ENCODE data around the gene CCL11. TPM values are rescaled to one million over a fixed set of nuclear protein-coding genes. Genes with fewer than 3 reads are reported as not detected.

The CCL11 gene
- polyA plus RNA-seq (2013, experiment 1 of 2) = 0.03 TPM
- not detected for polyA plus RNA-seq (2013, experiment 2 of 2)

DNA sequence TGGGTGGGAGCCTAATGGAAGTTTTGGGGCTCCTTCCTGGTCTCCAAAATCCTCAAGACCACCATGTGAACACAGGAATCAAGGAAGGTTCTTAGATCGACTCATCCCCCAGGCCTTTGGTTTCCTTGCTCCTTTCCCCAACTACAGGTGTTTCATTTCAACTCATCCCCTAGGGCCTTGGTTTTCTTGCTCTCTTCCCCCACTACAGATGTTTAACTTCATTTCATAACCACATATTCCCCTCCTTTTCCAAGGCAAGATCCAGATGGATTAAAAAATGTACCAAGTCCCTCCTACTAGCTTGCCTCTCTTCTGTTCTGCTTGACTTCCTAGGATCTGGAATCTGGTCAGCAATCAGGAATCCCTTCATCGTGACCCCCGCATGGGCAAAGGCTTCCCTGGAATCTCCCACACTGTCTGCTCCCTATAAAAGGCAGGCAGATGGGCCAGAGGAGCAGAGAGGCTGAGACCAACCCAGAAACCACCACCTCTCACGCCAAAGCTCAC is at the start of gene CCL11:
Gene CCL11, plus strand, starts transcription at position 457 of the 507 bp plus-strand sequence. CDS start 67 bp downstream, outside the sequence.
- Histone ChIP-seq H2BK15ac (replicated peaks; ENCODE audit: low read depth) (no peak within 1 kb of the TSS), H3K4ac (ENCODE audit: low read depth, low read length) (no peak within 1 kb of the TSS), H3K79me1 (ENCODE audit: low read length) (no peaks in the 10 kb centered on the region), H2BK120ac (ENCODE audit: low read depth, low read length) (no peak within 1 kb of the TSS), H3K18ac (ENCODE audit: low read length) (no peak within 1 kb of the TSS), H3K27ac (ENCODE audit: low read depth, low read length) (no peak within 1 kb of the TSS), H3K79me2 (ENCODE audit: control insufficient read depth, insufficient read depth, low read length) (no peaks in the 10 kb centered on the region), H3K4me3 (ENCODE audit: low read length) (no peak within 1 kb of the TSS), H2AK5ac (ENCODE audit: low read length) (no peak within 1 kb of the TSS), H2BK5ac (ENCODE audit: low read length) (no peak within 1 kb of the TSS), H3K4me2 (ENCODE audit: low read length) (no peak within 1 kb of the TSS), H4K8ac (ENCODE audit: low read depth, low read length) (no peak within 1 kb of the TSS), H4K5ac (ENCODE audit: low read length) (no peak within 1 kb of the TSS), H3K9ac (ENCODE audit: low read length) (no peak within 1 kb of the TSS), H3K56ac (ENCODE audit: low read length) (peak within 1 kb of the TSS; percentile 15), H3K4me1 (ENCODE audit: control insufficient read depth, low read depth, low read length) (no peaks in the 10 kb centered on the region), H3K36me3 (ENCODE audit: control insufficient read depth, insufficient read depth, low read length) (no peaks in the 10 kb centered on the region), H3K23ac (ENCODE audit: low read length) (no peak within 1 kb of the TSS), H3K27me3 (ENCODE audit: insufficient read depth, low read length, poor library complexity) (no peaks in the 10 kb centered on the region)
- no CpG with 5 or more reads among the region's 4 CpGs for WGBS (ENCODE audit: extremely low coverage, insufficient coverage, low lambda C conversion rate)
- no peak for DNase-seq

DNA sequence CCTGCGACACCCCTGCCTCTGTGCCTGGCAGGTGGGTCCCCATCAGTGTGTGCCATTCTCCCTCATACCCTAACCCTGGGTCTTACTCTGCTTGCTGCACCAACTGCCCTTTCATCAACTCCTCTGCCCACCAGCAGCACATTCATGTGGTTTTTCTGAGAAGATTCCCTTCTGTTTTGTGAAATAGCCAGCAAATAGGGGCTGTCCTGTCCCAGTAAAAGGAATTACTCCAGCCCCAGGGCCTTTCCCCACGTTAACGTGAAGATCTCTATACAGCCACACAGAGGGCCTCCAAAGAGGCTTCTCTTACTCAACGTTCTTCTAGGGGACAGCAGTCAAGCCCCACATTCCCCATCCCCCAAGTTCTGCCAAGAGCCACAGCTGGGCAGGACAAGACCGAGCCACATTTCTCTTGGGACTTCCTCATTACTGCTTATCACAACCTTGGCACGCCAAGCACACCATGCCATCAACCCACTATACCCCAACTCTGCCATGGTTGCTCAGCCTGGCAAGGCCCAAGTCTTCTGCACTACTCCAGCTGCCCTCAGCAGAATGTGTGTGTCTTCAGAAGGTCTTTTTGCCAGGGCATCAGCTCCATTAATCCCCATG is 49.2 kb upstream of the CCL11 start:
- Histone ChIP-seq H3K18ac (ENCODE audit: low read length) (no peak overlapping the region), H3K27me3 (ENCODE audit: insufficient read depth, low read length, poor library complexity) (no peaks in the 10 kb centered on the region), H3K23ac (ENCODE audit: low read length) (no peak overlapping the region), H3K4ac (ENCODE audit: low read depth, low read length) (no peak overlapping the region), H2AK5ac (ENCODE audit: low read length) (no peak overlapping the region), H4K5ac (ENCODE audit: low read length) (no peak overlapping the region), H3K27ac (ENCODE audit: low read depth, low read length) (no peak overlapping the region), H3K56ac (ENCODE audit: low read length) (peak overlapping the region; percentile 1), H2BK15ac (replicated peaks; ENCODE audit: low read depth) (no peak overlapping the region), H3K79me2 (ENCODE audit: control insufficient read depth, insufficient read depth, low read length) (no peaks in the 10 kb centered on the region), H2BK5ac (ENCODE audit: low read length) (peak overlapping the region; percentile 98), H3K4me3 (ENCODE audit: low read length) (no peak overlapping the region), H3K4me1 (ENCODE audit: control insufficient read depth, low read depth, low read length) (peaks cover 23% of the 10 kb centered on the region), H3K36me3 (ENCODE audit: control insufficient read depth, insufficient read depth, low read length) (no peaks in the 10 kb centered on the region), H3K79me1 (ENCODE audit: low read length) (no peaks in the 10 kb centered on the region), H2BK120ac (ENCODE audit: low read depth, low read length) (no peak overlapping the region), H3K4me2 (ENCODE audit: low read length) (no peak overlapping the region), H3K9ac (ENCODE audit: low read length) (no peak overlapping the region), H4K8ac (ENCODE audit: low read depth, low read length) (no peak overlapping the region)
- no CpG with 5 or more reads among the region's 6 CpGs for WGBS (ENCODE audit: extremely low coverage, insufficient coverage, low lambda C conversion rate)
- no peak for DNase-seq

DNA sequence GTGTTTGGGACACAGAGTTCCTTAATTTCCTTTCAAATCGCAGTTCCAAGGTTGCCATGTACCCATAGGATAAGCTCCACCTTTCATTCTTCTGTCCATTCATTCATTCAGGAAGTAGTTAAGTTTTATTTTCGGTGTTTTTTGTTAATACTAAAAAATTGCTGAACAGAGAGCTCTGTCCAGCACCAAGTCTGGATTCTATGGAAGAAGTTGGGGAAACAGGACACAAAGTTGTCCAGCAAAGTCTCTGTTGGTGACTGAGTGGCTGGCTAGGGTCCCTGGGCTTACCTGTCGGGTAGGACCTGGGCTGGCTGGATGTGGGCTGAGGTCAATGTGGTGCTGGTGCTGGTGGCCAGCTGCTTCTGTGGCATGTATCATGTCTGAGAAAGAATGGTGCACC is 48.1 kb upstream of the CCL11 start:
- Histone ChIP-seq H3K27me3 (ENCODE audit: insufficient read depth, low read length, poor library complexity) (no peaks in the 10 kb centered on the region), H3K79me1 (ENCODE audit: low read length) (no peaks in the 10 kb centered on the region), H2BK15ac (replicated peaks; ENCODE audit: low read depth) (no peak overlapping the region), H3K79me2 (ENCODE audit: control insufficient read depth, insufficient read depth, low read length) (no peaks in the 10 kb centered on the region), H3K4ac (ENCODE audit: low read depth, low read length) (no peak overlapping the region), H3K4me1 (ENCODE audit: control insufficient read depth, low read depth, low read length) (peaks cover 23% of the 10 kb centered on the region), H3K27ac (ENCODE audit: low read depth, low read length) (no peak overlapping the region), H4K5ac (ENCODE audit: low read length) (no peak overlapping the region), H3K18ac (ENCODE audit: low read length) (no peak overlapping the region), H3K4me2 (ENCODE audit: low read length) (no peak overlapping the region), H3K23ac (ENCODE audit: low read length) (no peak overlapping the region), H3K36me3 (ENCODE audit: control insufficient read depth, insufficient read depth, low read length) (no peaks in the 10 kb centered on the region), H2BK120ac (ENCODE audit: low read depth, low read length) (no peak overlapping the region), H2AK5ac (ENCODE audit: low read length) (no peak overlapping the region), H3K56ac (ENCODE audit: low read length) (no peak overlapping the region), H2BK5ac (ENCODE audit: low read length) (peak overlapping the region; percentile 17), H3K9ac (ENCODE audit: low read length) (no peak overlapping the region), H4K8ac (ENCODE audit: low read depth, low read length) (no peak overlapping the region), H3K4me3 (ENCODE audit: low read length) (no peak overlapping the region)
- WGBS (ENCODE audit: extremely low coverage, insufficient coverage, low lambda C conversion rate) = no CpG with 5 or more reads among the region's 3 CpGs
- DNase-seq = no peak

DNA sequence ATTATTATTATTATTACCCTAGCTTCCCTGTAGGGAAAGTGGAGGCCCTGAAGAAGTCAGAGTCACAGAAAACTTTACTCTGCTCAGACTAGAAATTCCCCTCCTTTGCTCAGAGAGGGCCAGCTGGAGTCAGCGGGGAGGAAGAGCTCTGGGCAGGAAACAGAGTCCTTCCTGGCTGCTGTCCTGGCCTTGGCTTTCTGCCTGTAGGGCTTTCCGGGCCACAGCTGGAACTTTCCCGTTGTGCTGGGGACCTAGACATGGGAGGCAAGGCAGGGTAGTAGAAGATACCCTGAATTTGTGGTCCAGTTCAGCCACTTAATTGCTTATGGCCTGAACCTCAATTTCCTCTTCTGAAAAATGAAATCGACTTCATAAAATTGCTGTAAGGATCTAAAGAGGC is 44.5 kb upstream of the CCL11 start:
- no peaks in the 10 kb centered on the region for H3K79me2 ChIP-seq (ENCODE audit: control insufficient read depth, insufficient read depth, low read length)
- no peak overlapping the region for H2BK15ac ChIP-seq (replicated peaks; ENCODE audit: low read depth)
- no peak overlapping the region for H3K4me3 ChIP-seq (ENCODE audit: low read length)
- no CpG with 5 or more reads among the region's 4 CpGs for WGBS (ENCODE audit: extremely low coverage, insufficient coverage, low lambda C conversion rate)
- H3K18ac ChIP-seq (ENCODE audit: low read length) = no peak overlapping the region
- no peaks in the 10 kb centered on the region for H3K79me1 ChIP-seq (ENCODE audit: low read length)
- H3K4ac ChIP-seq (ENCODE audit: low read depth, low read length) = no peak overlapping the region
- H4K5ac ChIP-seq (ENCODE audit: low read length) = no peak overlapping the region
- H2BK120ac ChIP-seq (ENCODE audit: low read depth, low read length) = no peak overlapping the region
- H2BK5ac ChIP-seq (ENCODE audit: low read length) = no peak overlapping the region
- no peak for DNase-seq
- no peak overlapping the region for H3K27ac ChIP-seq (ENCODE audit: low read depth, low read length)
- H3K4me2 ChIP-seq (ENCODE audit: low read length) = no peak overlapping the region
- H3K56ac ChIP-seq (ENCODE audit: low read length) = peak overlapping the region; percentile 38
- peak overlapping the region; percentile 28 for H2AK5ac ChIP-seq (ENCODE audit: low read length)
- H3K36me3 ChIP-seq (ENCODE audit: control insufficient read depth, insufficient read depth, low read length) = no peaks in the 10 kb centered on the region
- H3K23ac ChIP-seq (ENCODE audit: low read length) = no peak overlapping the region
- H3K4me1 ChIP-seq (ENCODE audit: control insufficient read depth, low read depth, low read length) = peaks cover 5% of the 10 kb centered on the region
- no peak overlapping the region for H3K9ac ChIP-seq (ENCODE audit: low read length)
- H4K8ac ChIP-seq (ENCODE audit: low read depth, low read length) = no peak overlapping the region
- no peaks in the 10 kb centered on the region for H3K27me3 ChIP-seq (ENCODE audit: insufficient read depth, low read length, poor library complexity)

DNA sequence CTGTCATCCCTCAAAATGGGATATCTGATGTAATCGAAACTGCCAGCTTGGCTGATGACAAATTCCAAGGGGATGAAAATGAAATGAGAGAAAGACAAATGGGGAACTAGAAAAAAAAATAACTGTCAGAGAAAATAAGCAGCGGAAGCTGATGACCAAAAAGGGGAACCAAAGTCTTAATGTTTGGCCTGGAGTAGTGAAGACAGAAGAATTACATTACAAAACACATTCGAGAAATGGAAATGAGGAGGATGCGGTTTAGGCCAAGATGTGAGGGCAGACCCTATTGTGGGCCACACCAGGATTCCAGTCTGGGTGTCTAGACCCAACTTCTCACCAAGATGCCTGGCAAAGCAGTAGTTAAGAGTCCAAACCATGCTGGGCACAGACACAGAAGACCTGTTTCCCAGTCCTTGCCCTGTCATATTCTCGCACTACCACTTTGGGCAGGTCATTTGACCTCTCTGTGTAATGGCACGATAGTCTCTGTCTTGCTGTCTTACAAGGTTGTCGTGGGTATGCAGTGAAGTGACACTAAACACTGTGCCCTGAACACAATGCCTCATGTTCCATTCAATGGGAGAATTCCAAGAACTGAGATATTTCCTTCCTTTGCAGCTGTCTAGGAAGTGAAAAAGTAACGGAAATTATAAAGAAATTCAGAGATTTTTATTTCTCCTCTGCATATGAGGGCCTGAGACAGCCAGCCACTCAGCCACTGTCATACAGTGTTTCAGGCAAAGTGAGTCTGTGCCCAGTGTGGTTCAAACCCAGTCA is 42.8 kb upstream of the CCL11 start:
- Histone ChIP-seq H3K79me2 (ENCODE audit: control insufficient read depth, insufficient read depth, low read length) (no peaks in the 10 kb centered on the region), H2BK120ac (ENCODE audit: low read depth, low read length) (no peak overlapping the region), H2AK5ac (ENCODE audit: low read length) (no peak overlapping the region), H2BK5ac (ENCODE audit: low read length) (no peak overlapping the region), H3K18ac (ENCODE audit: low read length) (no peak overlapping the region), H3K4me3 (ENCODE audit: low read length) (no peak overlapping the region), H2BK15ac (replicated peaks; ENCODE audit: low read depth) (no peak overlapping the region), H3K36me3 (ENCODE audit: control insufficient read depth, insufficient read depth, low read length) (no peaks in the 10 kb centered on the region), H3K27me3 (ENCODE audit: insufficient read depth, low read length, poor library complexity) (no peaks in the 10 kb centered on the region), H3K9ac (ENCODE audit: low read length) (no peak overlapping the region), H3K4me2 (ENCODE audit: low read length) (no peak overlapping the region), H3K27ac (ENCODE audit: low read depth, low read length) (no peak overlapping the region), H3K23ac (ENCODE audit: low read length) (no peak overlapping the region), H4K5ac (ENCODE audit: low read length) (no peak overlapping the region), H4K8ac (ENCODE audit: low read depth, low read length) (no peak overlapping the region), H3K4me1 (ENCODE audit: control insufficient read depth, low read depth, low read length) (peaks cover 5% of the 10 kb centered on the region), H3K4ac (ENCODE audit: low read depth, low read length) (no peak overlapping the region), H3K79me1 (ENCODE audit: low read length) (no peaks in the 10 kb centered on the region), H3K56ac (ENCODE audit: low read length) (no peak overlapping the region)
- DNase-seq = no peak
- WGBS (ENCODE audit: extremely low coverage, insufficient coverage, low lambda C conversion rate) = no CpG with 5 or more reads among the region's 8 CpGs
